Measurements from ENCODE around the gene ZNF22. TPM values are rescaled to one million over a fixed set of nuclear protein-coding genes. Genes with fewer than 3 reads are reported as not detected.

ZNF22 gene
- polyA plus RNA-seq, 3 donors = 16.0 to 34.4 (median 25.4) TPM

GRCh38 chr10:44962870-44963738 is 37.6 kb upstream of the ZNF22 start:
- 76 to 83% (median 76%) methylated on average over 19 of the region's 19 CpGs for WGBS, 3 donors
- H3K27ac ChIP-seq (ENCODE audit: low read depth, low read length) = no peak overlapping the region

GRCh38 chr10:44963772-44964633 is 36.7 kb upstream of the ZNF22 start:
- H3K27ac ChIP-seq (ENCODE audit: low read depth, low read length) = no peak overlapping the region
- WGBS, 3 donors = 56 to 64% (median 59%) methylated on average over 15 of the region's 15 CpGs

- no peak overlapping the region for H3K27ac ChIP-seq (ENCODE audit: low read depth, low read length)
- 93 to 100% (median 96%) methylated on average over 1 of the region's 1 CpG for WGBS, 3 donors
Observed at GRCh38 chr10:44965104-44965503, 35.6 kb upstream of the ZNF22 start.

- WGBS, 3 donors = 73 to 87% (median 80%) methylated on average over 6 of the region's 6 CpGs
- no peak overlapping the region for H3K27ac ChIP-seq (ENCODE audit: low read depth, low read length)
Observed at GRCh38 chr10:44965651-44966097, 35.0 kb upstream of the ZNF22 start.

- whole genome bisulfite sequencing, 3 donors = 63 to 84% (median 75%) methylated on average over 8 of the region's 8 CpGs
- H3K27ac ChIP-seq (ENCODE audit: low read depth, low read length) = no peak overlapping the region
Observed at GRCh38 chr10:44966129-44966815, 34.5 kb upstream of the ZNF22 start.

- H3K27ac ChIP-seq (ENCODE audit: low read depth, low read length) = no peak overlapping the region
- 80 to 85% (median 81%) methylated on average over 8 of the region's 8 CpGs for whole genome bisulfite sequencing, 3 donors
Observed at GRCh38 chr10:44966816-44967509, 33.8 kb upstream of the ZNF22 start.

- no peak overlapping the region for H3K27ac ChIP-seq (ENCODE audit: low read depth, low read length)
- whole genome bisulfite sequencing, 3 donors = 48 to 84% (median 57%) methylated on average over 4 of the region's 4 CpGs
Observed at GRCh38 chr10:44967616-44968015, 33.1 kb upstream of the ZNF22 start.

GRCh38 chr10:44968091-44968490 is 32.6 kb upstream of the ZNF22 start:
- no peak overlapping the region for H3K27ac ChIP-seq (ENCODE audit: low read depth, low read length)
- 8 to 66% (median 11%) methylated on average over 3 of the region's 3 CpGs for WGBS, 3 donors

- 62 to 79% (median 69%) methylated on average over 11 of the region's 11 CpGs for WGBS, 3 donors
- H3K27ac ChIP-seq (ENCODE audit: low read depth, low read length) = no peak overlapping the region
Observed at GRCh38 chr10:44968500-44969400, 32.0 kb upstream of the ZNF22 start.

GRCh38 chr10:44969854-44970253 is 30.9 kb upstream of the ZNF22 start:
- WGBS, 3 donors = 31 to 94% (median 93%) methylated on average over 9 of the region's 9 CpGs
- H3K27ac ChIP-seq (ENCODE audit: low read depth, low read length) = no peak overlapping the region

- H3K27ac ChIP-seq (ENCODE audit: low read depth, low read length) = no peak overlapping the region
- 92 to 95% (median 94%) methylated on average over 8 of the region's 8 CpGs for WGBS, 3 donors
Observed at GRCh38 chr10:44970812-44971395, 29.8 kb upstream of the ZNF22 start.

- WGBS, 3 donors = 88 to 97% (median 91%) methylated on average over 11 of the region's 11 CpGs
- no peak overlapping the region for H3K27ac ChIP-seq (ENCODE audit: low read depth, low read length)
Observed at GRCh38 chr10:44971434-44971833, 29.3 kb upstream of the ZNF22 start.

GRCh38 chr10:44971935-44972757 is 28.6 kb upstream of the ZNF22 start:
- H3K27ac ChIP-seq (ENCODE audit: low read depth, low read length) = no peak overlapping the region
- WGBS, 3 donors = 98% methylated on average over 12 of the region's 12 CpGs

GRCh38 chr10:44972874-44973306 is 27.8 kb upstream of the ZNF22 start:
- H3K27ac ChIP-seq (ENCODE audit: low read depth, low read length) = no peak overlapping the region
- WGBS, 3 donors = 78 to 97% (median 83%) methylated on average over 5 to 6 of the region's 6 CpGs

GRCh38 chr10:44973323-44974081 is 27.2 kb upstream of the ZNF22 start:
- 47 to 67% (median 56%) methylated on average over 18 of the region's 18 CpGs for WGBS, 3 donors
- H3K27ac ChIP-seq (ENCODE audit: low read depth, low read length) = no peak overlapping the region
